ENCODE data around the gene RP2. TPM values are rescaled to one million over a fixed set of nuclear protein-coding genes. Genes with fewer than 3 reads are reported as not detected.
A peak's percentile ranks its signal among the peaks of the same experiment; 100 is the strongest.

The RP2 gene
- polyA plus RNA-seq, 2 of the 4 experiments (the other 2 are of a cell fraction) = 14.0 to 14.8 TPM

GRCh38 chrX:46850771-46851170, 13.9 kb downstream of the RP2 start:
- CTCF ChIA-PET = interaction anchor here (1.4 to 2.1 kb wide), 2 partner anchors 53 to 129 kb away, joined by 3 to 5 read pairs; no protein-coding TSS in a partner anchor
- H3K4me3 ChIP-seq = no peak overlapping the region
- ATAC-seq = no peak

DNA sequence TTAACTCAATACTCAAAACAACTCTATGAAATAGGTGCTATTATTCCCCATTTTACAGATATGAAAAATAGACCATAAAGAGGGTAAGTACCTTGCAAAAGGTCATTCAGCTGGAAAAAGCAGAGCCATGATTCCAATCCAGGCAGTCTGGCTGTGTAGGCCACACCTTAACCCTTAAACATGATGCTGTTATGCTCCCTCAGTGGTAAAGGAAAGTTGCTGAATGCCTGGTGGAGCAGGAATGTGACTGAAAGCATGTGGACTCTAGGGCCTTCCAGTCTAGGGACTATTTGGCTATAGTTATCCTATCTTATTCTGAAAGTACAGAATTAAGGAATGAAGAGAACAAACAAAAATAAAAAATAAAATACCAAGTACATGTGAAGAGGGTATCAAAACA, 19.6 kb downstream of the RP2 start:
- FAIRE-seq (peak; percentile 93), DNase-seq (ENCODE audit: low read depth in 1 of 2, low spot score in 1 of 2) (no peak), ATAC-seq (no peak)
- peaks cover 5% of the 10 kb centered on the region; the same call in 2 of the 3 replicates for H3K4me1 ChIP-seq
- CTCF ChIA-PET = interaction anchor here (0.7 kb wide), 1 partner anchor 287 kb away, joined by 3 read pairs; no protein-coding TSS in a partner anchor
- no peak overlapping the region for H3K4me2 ChIP-seq
- POLR2A ChIA-PET = no interaction called here
- no peak overlapping the region for H3K27ac ChIP-seq
- H3K4me3 ChIP-seq = no peak overlapping the region
- H3K9me3 ChIP-seq = no peaks in the 10 kb centered on the region
- TF ChIP-seq TFCP2L1 (CRISPR knock-in tag; IDR thresholded peaks at IDR 0.05) = no peak
- TF ChIP-seq CBX8 (IDR thresholded peaks at IDR 0.05) = no peak
- TF ChIP-seq FOXS1 (CRISPR knock-in tag; IDR thresholded peaks at IDR 0.05) = no peak
- no peak for TF ChIP-seq MAFK (IDR thresholded peaks at IDR 0.05; ENCODE audit: partially characterized antibody)
- TF ChIP-seq, protein P1, sequence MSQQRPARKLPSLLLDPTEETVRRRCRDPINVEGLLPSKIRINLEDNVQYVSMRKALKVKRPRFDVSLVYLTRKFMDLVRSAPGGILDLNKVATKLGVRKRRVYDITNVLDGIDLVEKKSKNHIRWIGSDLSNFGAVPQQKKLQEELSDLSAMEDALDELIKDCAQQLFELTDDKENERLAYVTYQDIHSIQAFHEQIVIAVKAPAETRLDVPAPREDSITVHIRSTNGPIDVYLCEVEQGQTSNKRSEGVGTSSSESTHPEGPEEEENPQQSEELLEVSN (IDR thresholded peaks at IDR 0.05; ENCODE audit: borderline replicate concordance, low read depth) = no peak
- TF ChIP-seq CEBPB (IDR thresholded peaks at IDR 0.05) = no peak
- TF ChIP-seq, protein P2, sequence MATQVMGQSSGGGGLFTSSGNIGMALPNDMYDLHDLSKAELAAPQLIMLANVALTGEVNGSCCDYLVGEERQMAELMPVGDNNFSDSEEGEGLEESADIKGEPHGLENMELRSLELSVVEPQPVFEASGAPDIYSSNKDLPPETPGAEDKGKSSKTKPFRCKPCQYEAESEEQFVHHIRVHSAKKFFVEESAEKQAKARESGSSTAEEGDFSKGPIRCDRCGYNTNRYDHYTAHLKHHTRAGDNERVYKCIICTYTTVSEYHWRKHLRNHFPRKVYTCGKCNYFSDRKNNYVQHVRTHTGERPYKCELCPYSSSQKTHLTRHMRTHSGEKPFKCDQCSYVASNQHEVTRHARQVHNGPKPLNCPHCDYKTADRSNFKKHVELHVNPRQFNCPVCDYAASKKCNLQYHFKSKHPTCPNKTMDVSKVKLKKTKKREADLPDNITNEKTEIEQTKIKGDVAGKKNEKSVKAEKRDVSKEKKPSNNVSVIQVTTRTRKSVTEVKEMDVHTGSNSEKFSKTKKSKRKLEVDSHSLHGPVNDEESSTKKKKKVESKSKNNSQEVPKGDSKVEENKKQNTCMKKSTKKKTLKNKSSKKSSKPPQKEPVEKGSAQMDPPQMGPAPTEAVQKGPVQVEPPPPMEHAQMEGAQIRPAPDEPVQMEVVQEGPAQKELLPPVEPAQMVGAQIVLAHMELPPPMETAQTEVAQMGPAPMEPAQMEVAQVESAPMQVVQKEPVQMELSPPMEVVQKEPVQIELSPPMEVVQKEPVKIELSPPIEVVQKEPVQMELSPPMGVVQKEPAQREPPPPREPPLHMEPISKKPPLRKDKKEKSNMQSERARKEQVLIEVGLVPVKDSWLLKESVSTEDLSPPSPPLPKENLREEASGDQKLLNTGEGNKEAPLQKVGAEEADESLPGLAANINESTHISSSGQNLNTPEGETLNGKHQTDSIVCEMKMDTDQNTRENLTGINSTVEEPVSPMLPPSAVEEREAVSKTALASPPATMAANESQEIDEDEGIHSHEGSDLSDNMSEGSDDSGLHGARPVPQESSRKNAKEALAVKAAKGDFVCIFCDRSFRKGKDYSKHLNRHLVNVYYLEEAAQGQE (IDR thresholded peaks at IDR 0.05) = no peak
- TF ChIP-seq GATA3 (IDR thresholded peaks at IDR 0.05; ENCODE audit: borderline replicate concordance) = no peak
- TF ChIP-seq ESRRA (IDR thresholded peaks at IDR 0.05; ENCODE audit: borderline replicate concordance, low read length) = no peak
- TF ChIP-seq ZC3H11A (IDR thresholded peaks at IDR 0.05) = no peak
- no peak for TF ChIP-seq NR3C1 (IDR thresholded peaks at IDR 0.05)
- TF ChIP-seq CHD2 (IDR thresholded peaks at IDR 0.05; ENCODE audit: low read length, partially characterized antibody) = no peak

More at GRCh38 chrX:46850771-46851170, 13.9 kb downstream of the RP2 start:
- FAIRE-seq (peak; percentile 39), DNase-seq (ENCODE audit: low read depth in 1 of 2, low spot score in 1 of 2) (no peak)
- POLR2A ChIA-PET = no interaction called here
- TF ChIP-seq GATA3 (IDR thresholded peaks at IDR 0.05; ENCODE audit: borderline replicate concordance) (no peak), ZFP36 (IDR thresholded peaks at IDR 0.05; ENCODE audit: borderline replicate concordance, partially characterized antibody) (no peak), KDM5A (IDR thresholded peaks at IDR 0.05) (no peak), MAZ (IDR thresholded peaks at IDR 0.05; ENCODE audit: borderline replicate concordance, low read depth, low read length) (no peak), SREBF2 (IDR thresholded peaks at IDR 0.05) (no peak), EHF (CRISPR knock-in tag; IDR thresholded peaks at IDR 0.05) (no peak), RFX5 (IDR thresholded peaks at IDR 0.05) (no peak), RAD21 (conservative IDR thresholded peaks at IDR 0.05 in 1 of 2, IDR thresholded peaks at IDR 0.05 in 1 of 2) (no peak), JUN (IDR thresholded peaks at IDR 0.05) (no peak), RNF2 (IDR thresholded peaks at IDR 0.05; ENCODE audit: borderline replicate concordance, low read depth) (no peak), POLR2AphosphoS2 (conservative IDR thresholded peaks at IDR 0.05; ENCODE audit: low read length) (no peak), CHD4 (IDR thresholded peaks at IDR 0.05; ENCODE audit: borderline replicate concordance) (no peak), FOSL2 (IDR thresholded peaks at IDR 0.05) (no peak), FOSL2 (CRISPR knock-in tag; IDR thresholded peaks at IDR 0.05) (no peak), RARB (CRISPR knock-in tag; IDR thresholded peaks at IDR 0.05) (no peak), BCL3 (IDR thresholded peaks at IDR 0.05) (no peak), PBX3 (IDR thresholded peaks at IDR 0.05) (no peak), HOXB5 (CRISPR knock-in tag; IDR thresholded peaks at IDR 0.05) (no peak)
- TF ChIP-seq, protein P3, sequence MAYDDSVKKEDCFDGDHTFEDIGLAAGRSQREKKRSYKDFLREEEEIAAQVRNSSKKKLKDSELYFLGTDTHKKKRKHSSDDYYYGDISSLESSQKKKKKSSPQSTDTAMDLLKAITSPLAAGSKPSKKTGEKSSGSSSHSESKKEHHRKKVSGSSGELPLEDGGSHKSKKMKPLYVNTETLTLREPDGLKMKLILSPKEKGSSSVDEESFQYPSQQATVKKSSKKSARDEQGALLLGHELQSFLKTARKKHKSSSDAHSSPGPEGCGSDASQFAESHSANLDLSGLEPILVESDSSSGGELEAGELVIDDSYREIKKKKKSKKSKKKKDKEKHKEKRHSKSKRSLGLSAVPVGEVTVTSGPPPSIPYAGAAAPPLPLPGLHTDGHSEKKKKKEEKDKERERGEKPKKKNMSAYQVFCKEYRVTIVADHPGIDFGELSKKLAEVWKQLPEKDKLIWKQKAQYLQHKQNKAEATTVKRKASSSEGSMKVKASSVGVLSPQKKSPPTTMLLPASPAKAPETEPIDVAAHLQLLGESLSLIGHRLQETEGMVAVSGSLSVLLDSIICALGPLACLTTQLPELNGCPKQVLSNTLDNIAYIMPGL (CRISPR knock-in tag; IDR thresholded peaks at IDR 0.05; ENCODE audit: borderline replicate concordance) = no peak
- TF ChIP-seq, protein P4, sequence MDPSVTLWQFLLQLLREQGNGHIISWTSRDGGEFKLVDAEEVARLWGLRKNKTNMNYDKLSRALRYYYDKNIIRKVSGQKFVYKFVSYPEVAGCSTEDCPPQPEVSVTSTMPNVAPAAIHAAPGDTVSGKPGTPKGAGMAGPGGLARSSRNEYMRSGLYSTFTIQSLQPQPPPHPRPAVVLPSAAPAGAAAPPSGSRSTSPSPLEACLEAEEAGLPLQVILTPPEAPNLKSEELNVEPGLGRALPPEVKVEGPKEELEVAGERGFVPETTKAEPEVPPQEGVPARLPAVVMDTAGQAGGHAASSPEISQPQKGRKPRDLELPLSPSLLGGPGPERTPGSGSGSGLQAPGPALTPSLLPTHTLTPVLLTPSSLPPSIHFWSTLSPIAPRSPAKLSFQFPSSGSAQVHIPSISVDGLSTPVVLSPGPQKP (IDR thresholded peaks at IDR 0.05; ENCODE audit: low read depth, low read length) = no peak
- Histone ChIP-seq H3K4me2 (no peak overlapping the region), H3K27ac (no peak overlapping the region), H3K9me3 (no peaks in the 10 kb centered on the region), H3K4me1 (peaks cover 10% of the 10 kb centered on the region; the same call in 2 of the 3 replicates)
- 81% methylated on average over 1 of the region's 1 CpG for WGBS (ENCODE audit: missing lambda C conversion rate)

All from A549 (cell line).